Measurements from ENCODE around the gene VSIR. TPM values are rescaled to one million over a fixed set of nuclear protein-coding genes. Genes with fewer than 3 reads are reported as not detected.

Gene VSIR
- total and polyA plus RNA-seq, 10 donors: 34.5 to 512 (median 299) TPM

DNA sequence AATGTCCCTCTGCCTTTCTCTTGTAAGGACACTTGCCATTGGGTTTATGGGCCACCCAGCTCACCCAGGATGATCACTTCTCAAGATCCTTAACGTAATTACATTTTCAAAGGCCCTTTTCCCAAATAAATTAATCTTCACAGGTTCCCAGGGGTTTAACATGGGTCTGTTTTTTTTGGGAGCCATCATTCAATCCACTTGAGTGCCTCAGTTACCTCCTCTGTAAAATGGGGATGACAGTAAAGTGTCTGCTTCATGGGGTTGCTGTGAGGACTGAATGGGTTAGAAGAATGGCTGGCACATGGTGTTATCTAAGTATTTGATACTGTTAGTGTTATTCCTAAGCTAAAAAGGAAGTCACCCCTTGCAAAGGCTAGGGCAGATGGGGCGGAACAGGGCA lies 61.1 kb downstream of the VSIR start:
- Histone ChIP-seq H3K9me3 (no peaks in the 10 kb centered on the region), H3K27ac (peak overlapping the region; percentile 81 to 89 (median 86)), H3K27me3 (replicated peaks in 1 of 7) (no peaks in the 10 kb centered on the region), H3K4me3 (no peak overlapping the region), H3K36me3 (no peaks in the 10 kb centered on the region), H3K4me1 (peaks cover 47 to 96% (median 65%) of the 10 kb centered on the region in 6 donors)
- intact Hi-C loops (cut with DNase I; ENCODE audit: low total_unique reads): no loop called here
- DNase-seq: no peak
- TF ChIP-seq, protein P1, sequence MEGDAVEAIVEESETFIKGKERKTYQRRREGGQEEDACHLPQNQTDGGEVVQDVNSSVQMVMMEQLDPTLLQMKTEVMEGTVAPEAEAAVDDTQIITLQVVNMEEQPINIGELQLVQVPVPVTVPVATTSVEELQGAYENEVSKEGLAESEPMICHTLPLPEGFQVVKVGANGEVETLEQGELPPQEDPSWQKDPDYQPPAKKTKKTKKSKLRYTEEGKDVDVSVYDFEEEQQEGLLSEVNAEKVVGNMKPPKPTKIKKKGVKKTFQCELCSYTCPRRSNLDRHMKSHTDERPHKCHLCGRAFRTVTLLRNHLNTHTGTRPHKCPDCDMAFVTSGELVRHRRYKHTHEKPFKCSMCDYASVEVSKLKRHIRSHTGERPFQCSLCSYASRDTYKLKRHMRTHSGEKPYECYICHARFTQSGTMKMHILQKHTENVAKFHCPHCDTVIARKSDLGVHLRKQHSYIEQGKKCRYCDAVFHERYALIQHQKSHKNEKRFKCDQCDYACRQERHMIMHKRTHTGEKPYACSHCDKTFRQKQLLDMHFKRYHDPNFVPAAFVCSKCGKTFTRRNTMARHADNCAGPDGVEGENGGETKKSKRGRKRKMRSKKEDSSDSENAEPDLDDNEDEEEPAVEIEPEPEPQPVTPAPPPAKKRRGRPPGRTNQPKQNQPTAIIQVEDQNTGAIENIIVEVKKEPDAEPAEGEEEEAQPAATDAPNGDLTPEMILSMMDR (IDR thresholded peaks at IDR 0.05 in 8 of 11, conservative IDR thresholded peaks at IDR 0.05 in 3 of 11): no peak
- TF ChIP-seq POLR2A (IDR thresholded peaks at IDR 0.05): no peak
- TF ChIP-seq POLR2AphosphoS5 (IDR thresholded peaks at IDR 0.05): no peak
- 63 to 80% (median 69%) methylated on average over 2 of the region's 2 CpGs for WGBS, 5 donors

DNA sequence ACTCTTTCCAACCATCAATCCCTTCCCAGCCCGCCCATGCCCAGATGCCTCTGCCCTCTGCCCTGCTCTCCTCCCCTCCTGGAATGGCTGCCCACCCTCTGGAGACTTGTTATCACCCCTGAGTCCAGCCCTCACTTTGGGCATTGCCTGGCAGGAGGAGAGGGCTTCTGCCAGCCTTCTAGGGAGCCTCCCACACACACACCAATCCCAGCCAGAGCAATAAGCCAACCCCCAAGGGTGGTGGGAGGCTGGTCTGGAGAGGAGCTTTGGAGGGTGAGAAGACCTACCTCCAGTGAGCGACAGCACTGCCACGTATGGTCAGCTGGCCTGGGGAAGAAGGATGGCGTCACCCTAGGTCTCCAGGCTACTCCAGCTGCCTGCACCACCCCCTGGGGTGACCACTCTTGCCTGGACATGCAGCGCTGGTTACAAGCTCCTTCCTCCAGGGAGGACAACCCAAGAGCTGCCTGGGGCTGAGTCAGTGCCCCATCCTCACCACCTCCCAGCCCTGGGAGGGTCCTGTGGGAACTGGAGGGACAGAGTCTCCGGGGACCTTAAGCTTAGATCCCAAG lies 62.2 kb downstream of the VSIR start:
- intact Hi-C loops (cut with DNase I; ENCODE audit: low total_unique reads): no loop called here
- TF ChIP-seq POLR2A (IDR thresholded peaks at IDR 0.05): no peak
- TF ChIP-seq POLR2AphosphoS5 (IDR thresholded peaks at IDR 0.05): no peak
- TF ChIP-seq, protein P1 (IDR thresholded peaks at IDR 0.05 in 8 of 11, conservative IDR thresholded peaks at IDR 0.05 in 3 of 11): no peak
- peak overlapping the region in 5 of 8 donors; percentile 81 to 89 (median 86) for H3K27ac ChIP-seq
- DNase-seq: no peak
- H3K4me3 ChIP-seq: no peak overlapping the region
- peaks cover 42 to 86% (median 55%) of the 10 kb centered on the region in 6 donors for H3K4me1 ChIP-seq
- WGBS, 5 donors: 90 to 96% (median 93%) methylated on average over 2 to 6 of the region's 6 CpGs
- no peaks in the 10 kb centered on the region for H3K36me3 ChIP-seq
- no peaks in the 10 kb centered on the region for H3K9me3 ChIP-seq
- H3K27me3 ChIP-seq (replicated peaks in 1 of 7): no peaks in the 10 kb centered on the region

DNA sequence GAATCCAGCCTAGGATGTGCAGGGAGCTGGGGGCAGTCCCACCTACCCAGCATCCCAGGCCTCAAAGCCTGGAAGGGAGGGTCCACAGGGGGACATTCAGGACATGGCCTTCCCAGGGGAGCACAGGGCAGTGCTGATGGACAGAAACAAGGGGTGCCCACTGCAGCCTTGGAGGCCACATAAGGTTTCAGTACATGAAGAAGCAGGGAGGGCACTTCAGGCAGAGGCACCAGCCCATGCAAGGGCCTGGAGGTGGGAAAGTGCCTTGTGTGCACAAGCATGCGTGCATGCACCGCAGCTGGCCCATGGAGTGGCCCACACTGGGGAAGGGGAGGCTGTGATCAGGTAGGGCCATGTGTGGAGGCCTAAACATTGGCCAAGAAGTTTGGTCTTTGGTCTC lies 62.8 kb downstream of the VSIR start:
- no peaks in the 10 kb centered on the region for H3K36me3 ChIP-seq
- intact Hi-C loops (cut with DNase I; ENCODE audit: low total_unique reads): no loop called here
- H3K27ac ChIP-seq: peak overlapping the region in 1 of 8 donors; percentile 89
- no peaks in the 10 kb centered on the region for H3K9me3 ChIP-seq
- H3K4me1 ChIP-seq: peaks cover 42 to 79% (median 49%) of the 10 kb centered on the region in 6 donors
- no peak for DNase-seq
- no peak overlapping the region for H3K4me3 ChIP-seq
- 92 to 100% (median 97%) methylated on average over 2 of the region's 2 CpGs for WGBS, 5 donors
- no peaks in the 10 kb centered on the region for H3K27me3 ChIP-seq (replicated peaks in 1 of 7)
- TF ChIP-seq, protein P1 (IDR thresholded peaks at IDR 0.05 in 8 of 11, conservative IDR thresholded peaks at IDR 0.05 in 3 of 11): no peak
- TF ChIP-seq POLR2A (IDR thresholded peaks at IDR 0.05) (no peak), POLR2AphosphoS5 (IDR thresholded peaks at IDR 0.05) (peak in 1 of 3 donors; percentile 25)

DNA sequence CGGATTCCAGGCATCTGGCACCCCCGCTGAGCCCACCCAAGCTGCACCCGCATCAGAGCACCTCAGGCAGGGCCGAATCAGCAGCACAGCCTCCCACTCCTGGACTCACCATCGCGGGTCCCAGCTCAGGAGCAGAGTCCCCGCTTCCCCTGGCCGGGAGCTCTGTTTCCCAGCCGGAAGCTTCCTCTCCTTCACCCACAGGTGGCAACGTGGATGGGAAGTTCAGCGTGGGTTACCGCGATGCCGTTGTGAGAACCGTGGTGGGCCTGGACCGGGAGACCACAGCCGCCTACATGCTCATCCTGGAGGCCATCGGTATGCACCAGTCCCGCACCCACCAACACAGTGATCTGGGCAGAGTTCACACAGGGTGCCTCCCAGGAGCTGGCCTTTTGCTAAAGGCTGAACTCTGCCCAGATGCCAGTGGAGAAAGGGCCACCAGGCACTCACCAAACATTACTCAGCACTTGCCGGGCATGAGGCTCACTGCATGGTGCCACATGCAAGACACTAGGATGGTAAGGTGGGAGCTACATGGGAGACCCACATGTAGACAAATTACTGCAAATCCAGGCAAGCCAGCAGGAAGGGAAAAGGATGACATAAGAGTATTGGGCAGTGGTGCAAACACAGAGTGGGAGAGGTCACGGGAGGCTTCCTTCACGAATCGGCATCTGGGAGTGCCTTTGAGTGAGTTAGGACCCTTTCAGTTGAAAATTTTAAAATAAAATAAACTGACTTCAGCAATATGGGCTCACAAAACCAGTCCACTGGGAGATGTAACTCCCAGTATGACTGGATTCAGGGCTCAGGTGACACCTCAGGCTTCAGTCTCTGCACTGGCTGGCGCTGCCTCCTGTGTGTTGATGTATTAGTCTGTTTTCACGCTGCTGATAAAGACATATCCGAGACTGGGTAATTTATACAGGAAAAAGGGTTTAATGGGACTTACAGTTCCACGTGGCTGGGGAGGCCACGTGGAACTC lies 64.1 kb downstream of the VSIR start:
- Histone ChIP-seq H3K9me3 (no peaks in the 10 kb centered on the region), H3K27me3 (replicated peaks in 1 of 7) (no peaks in the 10 kb centered on the region), H3K4me1 (peaks cover 29 to 66% (median 36%) of the 10 kb centered on the region in 6 donors), H3K4me3 (no peak overlapping the region), H3K27ac (peak overlapping the region in 2 of 8 donors; percentile 21 to 27), H3K36me3 (no peaks in the 10 kb centered on the region)
- 61 to 77% (median 68%) methylated on average over 11 to 28 of the region's 28 CpGs for WGBS, 5 donors
- TF ChIP-seq, protein P1 (IDR thresholded peaks at IDR 0.05 in 8 of 11, conservative IDR thresholded peaks at IDR 0.05 in 3 of 11): no peak
- TF ChIP-seq POLR2AphosphoS5 (IDR thresholded peaks at IDR 0.05): no peak
- TF ChIP-seq POLR2A (IDR thresholded peaks at IDR 0.05): no peak
- DNase-seq: no peak
- intact Hi-C loops (cut with DNase I; ENCODE audit: low total_unique reads): loop anchor here (10.0 kb wide), 1 partner anchor 314 kb away; the partner anchor contains the start of gene CDH23
